ENCODE measurements around the gene METTL25B. TPM values are rescaled to one million over a fixed set of nuclear protein-coding genes. Genes with fewer than 3 reads are reported as not detected.
A peak's percentile ranks its signal among the peaks of the same experiment; 100 is the strongest.

Gene METTL25B
- total and polyA plus RNA-seq, 2 of the 13 experiments (the other 11 are each of a cell fraction or from before 2014, with no cell fraction given) = 11.9 to 24.0 TPM

DNA sequence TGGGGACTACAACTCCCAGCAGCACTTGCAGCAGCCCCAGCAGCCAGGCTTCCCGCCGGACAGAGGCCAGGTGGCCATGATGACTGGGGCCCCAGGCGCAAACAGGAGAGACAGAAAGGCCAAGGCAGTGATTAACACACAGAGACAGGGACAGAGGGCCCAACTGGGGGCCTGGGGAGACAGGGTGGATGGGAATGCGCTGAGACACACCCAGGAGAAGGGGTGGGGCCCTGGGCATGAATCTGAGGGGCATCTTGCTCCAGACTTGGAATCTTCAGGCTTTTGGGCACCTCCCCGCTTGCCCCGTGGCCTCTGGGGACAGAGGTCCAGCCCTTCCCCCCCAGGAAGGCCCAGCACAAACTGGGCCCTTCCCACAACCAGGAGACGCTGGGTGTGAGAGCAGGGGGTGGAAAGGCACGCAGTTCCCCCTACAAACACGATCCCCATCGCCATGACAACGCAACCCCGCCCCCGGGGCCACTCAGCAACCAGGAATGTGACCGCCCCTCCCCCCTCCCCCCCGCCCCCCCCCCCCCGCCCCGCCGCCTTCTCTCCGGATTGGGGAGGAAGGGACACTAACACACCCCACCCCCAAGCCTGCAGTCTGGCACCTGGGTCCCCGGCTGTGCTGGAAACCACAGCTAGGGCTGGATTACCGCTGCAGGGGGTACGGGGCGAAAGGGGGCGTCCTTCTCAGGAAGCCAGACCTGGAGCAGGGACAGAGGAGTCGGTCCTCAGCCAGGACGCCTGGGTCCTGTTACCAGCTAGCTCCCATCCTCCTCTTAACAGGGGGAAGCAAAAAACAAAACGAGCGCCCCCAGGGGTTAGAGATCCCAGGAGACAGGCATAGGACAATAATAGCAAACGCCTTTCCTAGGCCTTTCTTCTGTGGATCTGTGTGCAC, 18.7 kb downstream of the METTL25B start (continued):
- TF ChIP-seq, protein P1, sequence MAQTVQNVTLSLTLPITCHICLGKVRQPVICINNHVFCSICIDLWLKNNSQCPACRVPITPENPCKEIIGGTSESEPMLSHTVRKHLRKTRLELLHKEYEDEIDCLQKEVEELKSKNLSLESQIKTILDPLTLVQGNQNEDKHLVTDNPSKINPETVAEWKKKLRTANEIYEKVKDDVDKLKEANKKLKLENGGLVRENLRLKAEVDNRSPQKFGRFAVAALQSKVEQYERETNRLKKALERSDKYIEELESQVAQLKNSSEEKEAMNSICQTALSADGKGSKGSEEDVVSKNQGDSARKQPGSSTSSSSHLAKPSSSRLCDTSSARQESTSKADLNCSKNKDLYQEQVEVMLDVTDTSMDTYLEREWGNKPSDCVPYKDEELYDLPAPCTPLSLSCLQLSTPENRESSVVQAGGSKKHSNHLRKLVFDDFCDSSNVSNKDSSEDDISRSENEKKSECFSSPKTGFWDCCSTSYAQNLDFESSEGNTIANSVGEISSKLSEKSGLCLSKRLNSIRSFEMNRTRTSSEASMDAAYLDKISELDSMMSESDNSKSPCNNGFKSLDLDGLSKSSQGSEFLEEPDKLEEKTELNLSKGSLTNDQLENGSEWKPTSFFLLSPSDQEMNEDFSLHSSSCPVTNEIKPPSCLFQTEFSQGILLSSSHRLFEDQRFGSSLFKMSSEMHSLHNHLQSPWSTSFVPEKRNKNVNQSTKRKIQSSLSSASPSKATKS (CRISPR knock-in tag; IDR thresholded peaks at IDR 0.05) = no peak
- TF ChIP-seq ERF (CRISPR knock-in tag; IDR thresholded peaks at IDR 0.05) (no peak), GATA4 (IDR thresholded peaks at IDR 0.05; ENCODE audit: borderline replicate concordance, low read depth) (no peak), NFIB (CRISPR knock-in tag; IDR thresholded peaks at IDR 0.05; ENCODE audit: borderline replicate concordance) (no peak), ZNF747 (CRISPR knock-in tag; IDR thresholded peaks at IDR 0.05; ENCODE audit: borderline replicate concordance) (peak; percentile 47; the same call in 1 of the 2 replicates), ZNF468 (CRISPR knock-in tag; IDR thresholded peaks at IDR 0.05) (no peak), ZNF350 (CRISPR knock-in tag; IDR thresholded peaks at IDR 0.05; ENCODE audit: borderline replicate concordance, low read depth) (peak; percentile 59; the same call in 1 of the 2 replicates), ETV6 (CRISPR knock-in tag; conservative IDR thresholded peaks at IDR 0.05) (no peak), ZNF546 (CRISPR knock-in tag; conservative IDR thresholded peaks at IDR 0.05) (no peak), SAFB2 (CRISPR knock-in tag; IDR thresholded peaks at IDR 0.05; ENCODE audit: borderline replicate concordance, low read depth) (no peak), ZNF878 (CRISPR knock-in tag; IDR thresholded peaks at IDR 0.05) (no peak), ELF1 (CRISPR knock-in tag; IDR thresholded peaks at IDR 0.05) (no peak; the same call in 1 of the 2 replicates), KDM1A (CRISPR knock-in tag; IDR thresholded peaks at IDR 0.05) (no peak), SALL2 (CRISPR knock-in tag; IDR thresholded peaks at IDR 0.05) (no peak), DNMT3B (CRISPR knock-in tag; conservative IDR thresholded peaks at IDR 0.05) (no peak), ISL2 (CRISPR knock-in tag; IDR thresholded peaks at IDR 0.05) (no peak), ZNF343 (CRISPR knock-in tag; IDR thresholded peaks at IDR 0.05) (no peak)
- TF ChIP-seq, protein P2, sequence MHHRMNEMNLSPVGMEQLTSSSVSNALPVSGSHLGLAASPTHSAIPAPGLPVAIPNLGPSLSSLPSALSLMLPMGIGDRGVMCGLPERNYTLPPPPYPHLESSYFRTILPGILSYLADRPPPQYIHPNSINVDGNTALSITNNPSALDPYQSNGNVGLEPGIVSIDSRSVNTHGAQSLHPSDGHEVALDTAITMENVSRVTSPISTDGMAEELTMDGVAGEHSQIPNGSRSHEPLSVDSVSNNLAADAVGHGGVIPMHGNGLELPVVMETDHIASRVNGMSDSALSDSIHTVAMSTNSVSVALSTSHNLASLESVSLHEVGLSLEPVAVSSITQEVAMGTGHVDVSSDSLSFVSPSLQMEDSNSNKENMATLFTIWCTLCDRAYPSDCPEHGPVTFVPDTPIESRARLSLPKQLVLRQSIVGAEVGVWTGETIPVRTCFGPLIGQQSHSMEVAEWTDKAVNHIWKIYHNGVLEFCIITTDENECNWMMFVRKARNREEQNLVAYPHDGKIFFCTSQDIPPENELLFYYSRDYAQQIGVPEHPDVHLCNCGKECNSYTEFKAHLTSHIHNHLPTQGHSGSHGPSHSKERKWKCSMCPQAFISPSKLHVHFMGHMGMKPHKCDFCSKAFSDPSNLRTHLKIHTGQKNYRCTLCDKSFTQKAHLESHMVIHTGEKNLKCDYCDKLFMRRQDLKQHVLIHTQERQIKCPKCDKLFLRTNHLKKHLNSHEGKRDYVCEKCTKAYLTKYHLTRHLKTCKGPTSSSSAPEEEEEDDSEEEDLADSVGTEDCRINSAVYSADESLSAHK (CRISPR knock-in tag; IDR thresholded peaks at IDR 0.05; ENCODE audit: borderline replicate concordance) = no peak
- TF ChIP-seq, protein P3, sequence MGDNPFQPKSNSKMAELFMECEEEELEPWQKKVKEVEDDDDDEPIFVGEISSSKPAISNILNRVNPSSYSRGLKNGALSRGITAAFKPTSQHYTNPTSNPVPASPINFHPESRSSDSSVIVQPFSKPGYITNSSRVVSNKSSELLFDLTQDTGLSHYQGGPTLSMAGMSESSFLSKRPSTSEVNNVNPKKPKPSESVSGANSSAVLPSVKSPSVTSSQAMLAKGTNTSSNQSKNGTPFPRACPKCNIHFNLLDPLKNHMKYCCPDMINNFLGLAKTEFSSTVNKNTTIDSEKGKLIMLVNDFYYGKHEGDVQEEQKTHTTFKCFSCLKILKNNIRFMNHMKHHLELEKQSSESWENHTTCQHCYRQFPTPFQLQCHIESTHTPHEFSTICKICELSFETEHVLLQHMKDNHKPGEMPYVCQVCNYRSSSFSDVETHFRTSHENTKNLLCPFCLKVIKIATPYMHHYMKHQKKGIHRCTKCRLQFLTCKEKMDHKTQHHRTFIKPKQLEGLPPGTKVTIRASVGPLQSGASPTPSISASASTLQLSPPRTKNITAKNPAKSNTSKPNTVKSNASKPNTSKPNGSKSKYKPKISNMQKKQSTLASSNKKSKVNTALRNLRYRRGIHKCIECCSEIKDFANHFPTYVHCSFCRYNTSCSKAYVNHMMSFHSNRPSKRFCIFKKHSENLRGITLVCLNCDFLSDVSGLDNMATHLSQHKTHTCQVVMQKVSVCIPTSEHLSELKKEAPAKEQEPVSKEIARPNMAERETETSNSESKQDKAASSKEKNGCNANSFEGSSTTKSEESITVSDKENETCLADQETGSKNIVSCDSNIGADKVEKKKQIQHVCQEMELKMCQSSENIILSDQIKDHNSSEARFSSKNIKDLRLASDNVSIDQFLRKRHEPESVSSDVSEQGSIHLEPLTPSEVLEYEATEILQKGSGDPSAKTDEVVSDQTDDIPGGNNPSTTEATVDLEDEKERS (CRISPR knock-in tag; IDR thresholded peaks at IDR 0.05) = no peak

Measured in HepG2 (cell line).